AG04449 (cell line): ENCODE results near the gene GTPBP2.
A peak's percentile ranks its signal among the peaks of the same experiment; 100 is the strongest.
"Not testable (repeated sequence)": the region's sequence is repeated elsewhere in the genome, so short reads cannot be mapped to it uniquely, and the experiment has no call there.

ENCODE experiments used
- CTCF ChIA-PET: fragments of 350-600 bp; formaldehyde crosslinking; extraction: SDS; loops from one replicate; lab custom pipeline; 2021; ENCODE audit warnings: antibody characterized with exemption; lab: Yijun Ruan, JAX
- POLR2A ChIA-PET: fragments of 400-600, 350-600 bp; formaldehyde crosslinking; extraction: SDS; loops from one replicate; lab custom pipeline; 2020; ENCODE audit warnings: antibody characterized with exemption, inconsistent platforms; lab: Yijun Ruan, JAX
- DNase-seq: peaks from one replicate; pipeline ENCODE4 v3.0.0-alpha.2; 2010; ENCODE audit warnings: low read depth, low spot score
- H3K4me3 ChIP-seq: 2 replicates; pipeline ENCODE4 v1.5.1; 2011; ENCODE audit warnings: low read depth, mild to moderate bottlenecking, control low read depth, low read length
- TF ChIP-seq, protein P1 (sequence below): IDR thresholded peaks from one replicate; pipeline ENCODE4 v1.5.1; 2011; ENCODE audit warnings: mild to moderate bottlenecking, moderate library complexity, low read length, control low read depth, inconsistent platforms; ENCODE audit not compliant: insufficient read depth; ENCODE audit errors: missing control alignments

Gene GTPBP2

DNA sequence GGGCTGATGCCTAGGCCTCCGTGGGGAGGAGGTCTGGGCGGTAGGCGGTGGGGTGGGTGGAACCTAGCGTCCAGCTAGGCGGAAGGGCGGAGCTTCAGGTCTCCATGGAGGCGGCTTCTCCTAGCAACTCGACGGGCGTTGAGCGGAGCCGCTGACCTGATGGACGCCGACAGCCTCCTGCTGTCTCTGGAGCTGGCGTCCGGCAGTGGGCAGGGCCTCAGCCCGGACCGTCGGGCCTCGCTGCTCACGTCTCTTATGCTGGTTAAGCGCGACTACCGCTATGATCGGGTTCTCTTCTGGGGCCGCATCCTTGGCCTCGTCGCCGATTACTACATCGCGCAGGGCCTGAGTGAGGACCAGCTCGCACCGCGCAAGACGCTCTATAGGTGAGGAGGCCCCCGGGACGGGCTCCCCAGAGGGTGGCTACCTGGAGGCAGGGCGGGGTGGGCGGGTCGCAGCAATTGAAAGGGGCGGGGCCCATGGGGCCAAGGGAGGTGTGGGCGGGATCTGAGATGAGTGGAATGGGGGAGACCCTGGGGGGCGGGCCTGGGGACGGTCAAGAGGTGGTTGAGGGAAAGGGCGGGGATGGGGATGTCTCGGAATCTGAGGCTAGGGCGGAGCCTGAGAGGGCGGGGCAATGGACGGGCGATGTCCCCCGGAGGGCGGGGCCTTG, 16.0 kb upstream of the GTPBP2 start, which contains the start of gene RSPH9:
Gene RSPH9 (plus strand): TSS at position 97 of the 673 bp plus-strand sequence. CDS start 63 bp downstream, at position 160.
- CTCF ChIA-PET, result interaction anchor here (1.6 to 6.0 kb wide), 3 partner anchors 22 to 434 kb away, joined by 4 to 44 read pairs (median 10); no protein-coding TSS in a partner anchor
- TF ChIP-seq, protein P1, sequence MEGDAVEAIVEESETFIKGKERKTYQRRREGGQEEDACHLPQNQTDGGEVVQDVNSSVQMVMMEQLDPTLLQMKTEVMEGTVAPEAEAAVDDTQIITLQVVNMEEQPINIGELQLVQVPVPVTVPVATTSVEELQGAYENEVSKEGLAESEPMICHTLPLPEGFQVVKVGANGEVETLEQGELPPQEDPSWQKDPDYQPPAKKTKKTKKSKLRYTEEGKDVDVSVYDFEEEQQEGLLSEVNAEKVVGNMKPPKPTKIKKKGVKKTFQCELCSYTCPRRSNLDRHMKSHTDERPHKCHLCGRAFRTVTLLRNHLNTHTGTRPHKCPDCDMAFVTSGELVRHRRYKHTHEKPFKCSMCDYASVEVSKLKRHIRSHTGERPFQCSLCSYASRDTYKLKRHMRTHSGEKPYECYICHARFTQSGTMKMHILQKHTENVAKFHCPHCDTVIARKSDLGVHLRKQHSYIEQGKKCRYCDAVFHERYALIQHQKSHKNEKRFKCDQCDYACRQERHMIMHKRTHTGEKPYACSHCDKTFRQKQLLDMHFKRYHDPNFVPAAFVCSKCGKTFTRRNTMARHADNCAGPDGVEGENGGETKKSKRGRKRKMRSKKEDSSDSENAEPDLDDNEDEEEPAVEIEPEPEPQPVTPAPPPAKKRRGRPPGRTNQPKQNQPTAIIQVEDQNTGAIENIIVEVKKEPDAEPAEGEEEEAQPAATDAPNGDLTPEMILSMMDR, result no peak
- peak within 1 kb of the TSS; percentile 57 for H3K4me3 ChIP-seq
- no peak for DNase-seq
- POLR2A ChIA-PET, result interaction anchor here (1.0 to 1.8 kb wide), 3 partner anchors 9 to 28 kb away, joined by 3 to 7 read pairs (median 4); partner anchors contain the start of genes GTPBP2 and MAD2L1BP

DNA sequence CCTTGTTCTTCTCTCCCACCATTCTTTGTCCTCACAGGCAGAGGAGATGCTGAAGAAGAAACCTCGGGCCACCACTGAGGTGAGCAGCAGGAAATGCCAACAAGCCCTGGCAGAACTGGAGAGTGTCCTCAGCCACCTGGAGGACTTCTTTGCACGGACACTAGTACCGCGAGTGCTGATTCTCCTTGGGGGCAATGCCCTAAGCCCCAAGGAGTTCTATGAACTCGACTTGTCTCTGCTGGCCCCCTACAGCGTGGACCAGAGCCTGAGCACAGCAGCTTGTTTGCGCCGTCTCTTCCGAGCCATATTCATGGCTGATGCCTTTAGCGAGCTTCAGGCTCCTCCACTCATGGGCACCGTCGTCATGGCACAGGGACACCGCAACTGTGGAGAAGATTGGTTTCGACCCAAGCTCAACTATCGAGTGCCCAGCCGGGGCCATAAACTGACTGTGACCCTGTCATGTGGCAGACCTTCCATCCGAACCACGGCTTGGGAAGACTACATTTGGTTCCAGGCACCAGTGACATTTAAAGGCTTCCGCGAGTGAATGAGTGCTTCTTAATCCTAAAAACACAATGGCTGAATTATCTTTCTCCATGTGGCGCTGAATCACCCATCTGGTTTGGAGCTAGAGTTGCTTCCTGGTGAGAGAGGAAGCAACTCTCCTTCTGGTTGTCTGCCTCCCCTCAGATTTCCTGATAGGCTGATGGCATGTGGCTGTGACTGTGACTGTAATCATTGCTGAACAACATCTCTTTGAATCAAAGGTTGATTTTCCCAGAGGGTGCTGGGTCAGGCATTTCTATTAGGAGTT, 11.1 kb upstream of the GTPBP2 start:
- no peak for DNase-seq
- no peak overlapping the region for H3K4me3 ChIP-seq
- TF ChIP-seq, protein P1, result no peak
- CTCF ChIA-PET, result interaction anchor here (0.9 to 1.7 kb wide), 4 partner anchors 28 to 439 kb away, joined by 3 to 5 read pairs (median 4); no protein-coding TSS in a partner anchor
- POLR2A ChIA-PET, result interaction anchor here (0.7 to 1.0 kb wide), 2 partner anchors 11 to 122 kb away, joined by 3 to 4 read pairs; partner anchors contain the start of gene GTPBP2

DNA sequence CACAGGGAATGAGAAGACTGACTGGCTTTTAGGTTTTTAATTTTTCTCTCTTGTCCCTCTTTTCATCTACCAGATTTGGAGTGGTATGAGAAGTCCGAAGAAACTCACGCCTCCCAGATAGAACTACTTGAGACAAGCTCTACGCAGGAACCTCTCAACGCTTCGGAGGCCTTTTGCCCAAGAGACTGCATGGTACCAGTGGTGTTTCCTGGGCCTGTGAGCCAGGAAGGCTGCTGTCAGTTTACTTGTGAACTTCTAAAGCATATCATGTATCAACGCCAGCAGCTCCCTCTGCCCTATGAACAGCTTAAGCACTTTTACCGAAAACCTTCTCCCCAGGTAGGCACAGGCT, 7.2 kb upstream of the GTPBP2 start:
- no peak for DNase-seq
- H3K4me3 ChIP-seq, result peak overlapping the region; percentile 91
- POLR2A ChIA-PET, result interaction anchor here (1.3 kb wide), 1 partner anchor 9 kb away, joined by 4 read pairs; no protein-coding TSS in a partner anchor
- CTCF ChIA-PET, result interaction anchor here (1.1 to 1.7 kb wide), 5 partner anchors 25 to 443 kb away, joined by 3 to 8 read pairs (median 3); no protein-coding TSS in a partner anchor
- TF ChIP-seq, protein P1, result no peak

DNA sequence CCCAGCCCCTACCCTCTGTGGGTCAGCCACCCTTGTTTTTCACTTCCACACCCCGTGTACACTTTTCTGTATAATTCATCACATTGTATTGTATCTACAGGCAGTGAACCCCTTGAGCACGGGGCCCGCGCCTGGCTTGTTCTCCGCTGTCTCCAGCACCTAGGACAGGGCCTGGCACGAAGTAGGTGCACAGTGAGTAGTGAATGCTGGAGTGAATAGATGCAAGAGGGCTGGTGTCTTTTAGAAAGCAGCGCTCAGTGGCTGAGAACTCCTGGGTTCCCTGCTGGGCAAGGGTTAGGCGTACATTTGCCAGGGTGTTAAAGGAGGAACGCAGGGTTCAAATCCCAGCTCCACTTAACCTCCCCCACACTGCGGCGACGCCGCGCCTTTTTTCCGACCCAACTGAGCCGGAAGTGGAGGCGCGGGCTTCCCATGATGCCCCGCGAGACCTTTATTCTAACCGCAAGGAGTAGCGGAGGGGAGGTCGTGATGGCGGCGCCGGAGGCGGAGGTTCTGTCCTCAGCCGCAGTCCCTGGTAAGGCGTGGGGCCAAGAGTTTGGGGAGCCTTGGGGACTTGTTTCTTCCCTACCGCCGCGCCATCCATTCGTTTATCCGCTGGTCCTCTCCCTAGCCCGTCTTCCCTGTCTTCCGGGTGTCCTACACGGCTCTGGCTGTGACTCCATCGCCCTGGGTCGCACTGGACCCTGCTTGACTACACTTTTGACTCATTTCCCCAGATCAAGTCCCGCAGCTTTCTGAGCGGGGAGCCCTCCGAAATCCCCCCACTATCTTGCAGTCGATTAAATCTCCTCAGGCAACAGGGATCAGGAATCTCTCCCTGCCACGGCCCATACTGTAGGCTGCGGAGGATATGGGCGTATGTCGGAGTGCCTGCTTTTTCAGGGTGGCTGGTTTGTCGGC, 6.6 kb upstream of the GTPBP2 start, which contains the start of gene MAD2L1BP:
Gene MAD2L1BP (plus strand): TSS at position 454 of the 921 bp plus-strand sequence. CDS start 36 bp downstream, at position 490.
- ChIA-PET POLR2A (interaction anchor here (0.6 to 1.3 kb wide), 2 partner anchors 8 to 10 kb away, joined by 4 read pairs; no protein-coding TSS in a partner anchor), CTCF (interaction anchor here (1.3 to 1.7 kb wide), 4 partner anchors 25 to 443 kb away, joined by 3 to 8 read pairs (median 4); no protein-coding TSS in a partner anchor)
- no peak for DNase-seq
- TF ChIP-seq, protein P1, result no peak
- H3K4me3 ChIP-seq, result peak within 1 kb of the TSS; percentile 91

DNA sequence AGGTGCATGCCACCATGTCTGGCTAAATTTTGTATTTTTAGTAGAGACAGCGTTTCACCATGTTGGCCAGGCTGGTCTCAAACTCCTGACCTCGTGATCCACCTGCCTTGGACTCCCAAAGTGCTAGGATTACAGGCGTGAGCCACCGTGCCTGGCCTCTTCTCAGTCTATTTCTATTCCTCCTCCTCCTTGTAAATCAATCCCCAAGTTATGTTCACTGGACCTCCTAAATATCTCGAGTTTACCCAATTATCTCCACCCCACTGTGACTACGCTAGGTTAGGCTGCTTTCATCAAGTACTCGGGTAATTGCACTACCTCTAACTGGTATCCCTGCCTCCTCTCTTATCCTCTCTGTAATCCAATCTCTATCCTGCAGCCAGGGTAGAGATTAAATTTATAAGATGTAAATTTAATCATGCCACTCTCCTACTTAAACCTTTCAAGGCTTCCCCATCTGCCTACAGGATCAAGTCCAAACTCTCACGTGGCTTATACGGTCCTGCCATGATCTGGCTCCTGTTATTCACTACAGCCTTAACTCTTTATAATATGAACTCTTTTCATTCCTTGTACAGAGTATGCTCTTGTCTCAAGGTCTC, 5.7 kb upstream of the GTPBP2 start:
- ChIA-PET POLR2A (interaction anchor here (0.6 kb wide), 1 partner anchor 8 kb away, joined by 4 read pairs; no protein-coding TSS in a partner anchor), CTCF (no interaction called here)
- no peak overlapping the region for H3K4me3 ChIP-seq
- DNase-seq, result no peak
- TF ChIP-seq, protein P1, result no peak

DNA sequence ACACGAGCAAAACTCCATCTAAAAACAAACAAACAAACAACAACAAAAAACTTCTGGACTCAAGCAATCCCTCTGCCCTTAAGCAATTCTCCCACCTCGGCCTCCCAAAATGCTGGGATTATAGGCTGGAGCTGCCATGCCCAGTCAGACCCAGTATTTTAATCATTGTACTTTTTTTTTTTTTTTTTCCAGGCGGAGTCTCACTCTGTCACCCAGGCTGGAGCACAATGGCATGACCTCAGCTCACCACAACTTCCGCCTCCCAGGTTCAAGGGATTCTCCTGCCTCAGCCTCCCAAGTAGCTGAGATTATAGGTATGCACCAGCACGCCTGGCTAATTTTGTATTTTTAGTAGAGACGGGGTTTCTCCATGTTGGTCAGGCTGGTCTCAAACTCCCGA, 3.9 kb upstream of the GTPBP2 start:
- CTCF ChIA-PET, result interaction anchor here (1.0 kb wide), 1 partner anchor 35 kb away, joined by 3 read pairs; no protein-coding TSS in a partner anchor
- not testable (repeated sequence) for H3K4me3 ChIP-seq, DNase-seq
- POLR2A ChIA-PET, result interaction anchor here (0.6 kb wide), 1 partner anchor 110 kb away, joined by 3 read pairs; no protein-coding TSS in a partner anchor
